ENCODE measurements around the gene GRIP1.

DNA sequence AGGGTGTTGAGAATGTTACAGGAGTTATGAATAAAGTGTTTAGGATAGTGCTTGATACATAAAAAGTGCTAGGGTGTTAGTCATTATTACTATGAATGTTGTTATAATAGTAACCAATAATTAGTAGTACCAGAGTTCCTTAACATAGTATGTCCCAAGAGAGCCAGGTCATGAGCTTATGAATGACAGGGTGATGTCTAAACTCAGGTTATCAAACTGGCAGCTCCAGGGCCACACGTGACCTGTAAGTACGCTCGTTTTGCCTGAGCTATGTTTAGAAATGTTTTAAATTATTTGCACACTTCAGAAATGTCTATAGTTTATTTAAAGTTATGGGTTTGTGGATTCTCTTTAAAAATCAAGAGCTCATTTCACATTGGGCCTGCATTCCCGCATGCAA is 14.1 kb upstream of the GRIP1 start:
- TF ChIP-seq, protein P1, sequence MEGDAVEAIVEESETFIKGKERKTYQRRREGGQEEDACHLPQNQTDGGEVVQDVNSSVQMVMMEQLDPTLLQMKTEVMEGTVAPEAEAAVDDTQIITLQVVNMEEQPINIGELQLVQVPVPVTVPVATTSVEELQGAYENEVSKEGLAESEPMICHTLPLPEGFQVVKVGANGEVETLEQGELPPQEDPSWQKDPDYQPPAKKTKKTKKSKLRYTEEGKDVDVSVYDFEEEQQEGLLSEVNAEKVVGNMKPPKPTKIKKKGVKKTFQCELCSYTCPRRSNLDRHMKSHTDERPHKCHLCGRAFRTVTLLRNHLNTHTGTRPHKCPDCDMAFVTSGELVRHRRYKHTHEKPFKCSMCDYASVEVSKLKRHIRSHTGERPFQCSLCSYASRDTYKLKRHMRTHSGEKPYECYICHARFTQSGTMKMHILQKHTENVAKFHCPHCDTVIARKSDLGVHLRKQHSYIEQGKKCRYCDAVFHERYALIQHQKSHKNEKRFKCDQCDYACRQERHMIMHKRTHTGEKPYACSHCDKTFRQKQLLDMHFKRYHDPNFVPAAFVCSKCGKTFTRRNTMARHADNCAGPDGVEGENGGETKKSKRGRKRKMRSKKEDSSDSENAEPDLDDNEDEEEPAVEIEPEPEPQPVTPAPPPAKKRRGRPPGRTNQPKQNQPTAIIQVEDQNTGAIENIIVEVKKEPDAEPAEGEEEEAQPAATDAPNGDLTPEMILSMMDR (IDR thresholded peaks at IDR 0.05; ENCODE audit: poor library complexity) = no peak
- TF ChIP-seq EZH2 (IDR thresholded peaks at IDR 0.05; ENCODE audit: borderline replicate concordance) = no peak

All from hepatocyte (in vitro differentiated cells).